EH (cell line): ENCODE results near the gene UNC13C.
"Not testable (repeated sequence)": the region's sequence is repeated elsewhere in the genome, so short reads cannot be mapped to it uniquely, and the experiment has no call there.

ENCODE experiments used
- DNase-seq: peaks from one replicate; pipeline ENCODE4 v3.0.0-alpha.2; 2015; ENCODE audit warnings: low read depth

The UNC13C gene

GRCh38 chr15:54307252-54307902 is 329.1 kb downstream of the UNC13C start:
- DNase-seq = no peak

DNA sequence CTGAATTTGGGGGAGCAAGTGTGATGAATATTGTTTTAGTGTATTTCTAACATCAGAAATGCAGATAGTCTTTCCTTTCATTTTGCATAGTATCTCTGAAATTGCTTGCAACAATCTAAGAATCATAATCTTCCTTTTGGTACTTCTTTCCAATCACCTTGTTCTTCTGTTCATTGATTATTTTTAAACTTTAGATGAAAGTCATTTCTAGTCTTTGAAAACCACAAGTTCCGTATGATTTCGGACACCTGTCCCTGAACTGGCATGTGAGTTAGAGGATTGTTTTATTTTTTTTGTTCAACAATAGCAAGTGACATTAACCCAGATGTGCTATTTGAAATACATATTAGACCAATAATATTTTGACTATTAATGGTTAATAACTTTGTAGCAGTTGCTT is 329.7 kb downstream of the UNC13C start:
- DNase-seq = no peak

DNA sequence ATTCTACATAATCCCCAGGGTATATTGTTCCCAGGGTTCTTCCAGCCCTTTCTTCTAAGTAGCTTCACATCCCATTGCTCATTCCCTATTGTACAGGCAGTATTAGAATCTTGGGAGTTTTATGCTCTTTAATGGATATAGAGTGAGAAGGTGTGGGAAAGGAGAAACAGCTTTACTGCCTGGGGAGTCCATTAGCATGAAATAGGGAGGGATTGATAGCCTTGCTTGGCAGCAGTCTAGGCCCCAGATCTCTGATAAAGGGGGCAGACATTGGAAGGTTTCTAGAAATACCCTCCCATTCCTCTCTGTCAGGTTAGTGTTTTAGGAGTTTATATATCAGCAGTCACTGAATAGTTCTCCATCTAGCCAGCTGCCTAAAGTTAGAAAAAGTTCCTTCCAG is 334.3 kb downstream of the UNC13C start:
- DNase-seq = no peak

DNA sequence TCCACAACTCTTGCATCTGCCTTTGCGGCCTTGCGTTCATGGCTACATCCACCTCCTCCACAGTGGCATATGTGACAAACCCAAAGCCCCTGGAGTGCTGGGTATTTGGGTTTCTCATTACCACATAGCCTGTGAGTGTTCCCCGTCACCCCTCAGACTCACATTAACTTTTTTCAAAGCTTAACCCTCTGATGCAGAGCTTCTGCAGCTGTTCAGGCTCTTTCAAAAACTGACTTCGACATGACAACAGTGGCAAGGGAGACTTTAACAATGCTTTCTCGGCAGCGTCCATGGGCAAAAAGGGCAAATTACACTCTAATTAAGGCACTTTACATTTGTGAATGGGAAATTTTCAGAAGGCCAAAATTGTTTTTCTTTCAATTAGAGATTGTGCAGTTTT is 343.2 kb downstream of the UNC13C start:
- no peak for DNase-seq

GRCh38 chr15:54322341-54322740 is 344.1 kb downstream of the UNC13C start:
- DNase-seq = no peak

DNA sequence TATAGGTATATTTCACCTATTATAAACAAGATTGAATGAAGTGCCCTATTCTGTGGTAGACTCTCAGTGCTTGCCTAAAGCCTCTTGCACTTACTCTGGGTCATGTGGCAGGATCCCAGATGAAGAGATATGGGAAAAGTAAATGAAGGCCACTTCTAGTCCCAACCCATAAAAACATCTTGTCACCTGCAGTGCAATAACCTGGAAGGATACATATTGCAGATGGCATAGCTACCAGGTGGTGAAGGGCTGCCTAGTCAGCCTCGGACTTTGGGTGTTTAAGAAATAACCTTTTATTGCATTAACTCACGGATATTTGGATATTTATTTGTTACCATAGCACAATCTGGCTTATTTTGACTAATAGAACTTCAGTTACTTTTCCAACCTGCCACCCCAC is 367.1 kb downstream of the UNC13C start:
- DNase-seq = no peak

- no peak for DNase-seq
These were observed 367.6 kb downstream of the UNC13C start for GRCh38 chr15:54345827-54346226.

DNA sequence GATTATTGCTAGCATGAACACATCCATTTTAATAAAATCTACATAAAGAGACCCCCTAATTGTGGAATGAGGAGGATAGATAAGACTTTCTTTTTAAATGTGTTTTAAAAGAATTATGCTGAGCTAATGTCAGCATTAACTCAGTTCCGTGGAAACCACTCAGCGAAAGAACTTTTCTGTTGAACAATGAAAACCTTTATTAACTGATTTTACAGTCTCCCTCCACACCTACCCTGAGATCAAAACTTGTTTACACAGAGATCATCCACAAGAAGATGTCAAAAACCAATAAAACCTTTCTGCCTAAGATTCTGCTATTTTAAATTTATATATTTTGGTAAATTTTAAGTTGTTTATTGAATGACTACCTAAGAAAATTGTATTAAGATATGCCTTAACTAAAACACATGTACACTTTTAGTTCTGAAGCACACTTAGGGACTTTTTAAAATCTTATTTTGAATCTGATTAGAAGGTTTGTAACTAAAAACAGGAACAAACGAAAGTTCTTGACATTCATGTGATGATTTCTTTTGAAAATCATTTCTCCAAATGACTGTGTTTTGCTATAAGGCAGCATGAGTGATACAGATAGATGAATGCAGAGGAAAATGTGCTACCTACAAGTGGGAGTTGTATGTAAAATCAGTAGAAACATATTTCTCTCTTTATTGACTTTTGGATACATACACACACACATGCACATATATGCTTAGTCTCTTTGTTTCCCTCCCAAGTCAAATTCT is 369.0 kb downstream of the UNC13C start:
- DNase-seq = no peak

DNA sequence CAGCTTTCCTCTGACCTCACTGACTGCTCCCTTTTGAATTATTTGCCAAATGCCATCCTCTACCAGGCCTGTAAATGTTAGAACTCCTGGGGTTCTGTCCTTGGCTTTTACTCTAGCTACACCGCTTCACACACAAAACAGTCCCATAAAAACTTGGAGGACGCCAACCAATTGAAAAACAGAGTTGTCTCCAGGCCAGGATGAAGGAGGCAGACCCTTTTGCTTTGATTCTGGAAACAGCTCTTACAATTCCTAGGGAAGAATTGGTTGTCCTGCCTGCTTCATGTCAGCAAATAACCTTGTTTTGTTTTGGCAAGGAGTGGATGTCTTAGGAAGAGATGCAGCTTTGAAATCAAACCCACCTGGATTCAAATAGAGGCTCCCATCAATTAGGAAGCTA is 375.5 kb downstream of the UNC13C start:
- no peak for DNase-seq

- DNase-seq = no peak
These were observed 376.1 kb downstream of the UNC13C start for GRCh38 chr15:54354341-54354740.

DNA sequence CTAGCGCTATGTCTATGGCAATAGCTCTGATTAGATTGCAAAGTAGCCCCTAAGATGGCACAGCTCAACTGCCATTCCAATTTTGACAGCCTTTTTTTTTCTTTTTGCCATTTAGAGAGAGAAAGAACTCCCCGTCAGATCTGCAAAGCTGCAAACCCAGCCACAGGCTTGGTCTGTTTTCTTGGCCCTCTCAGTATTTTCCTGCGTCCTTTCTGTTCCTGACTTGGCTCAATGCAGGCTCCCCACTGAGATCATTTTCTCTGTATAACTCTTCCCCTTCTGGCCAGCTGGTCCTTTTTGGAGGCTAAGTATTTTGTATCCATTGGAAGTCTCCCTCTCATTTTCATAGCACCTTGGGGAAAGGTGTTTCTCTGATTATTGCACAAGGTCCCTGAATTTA is 386.7 kb downstream of the UNC13C start:
- DNase-seq = no peak

GRCh38 chr15:54373332-54373731 is 395.1 kb downstream of the UNC13C start:
- DNase-seq = no peak

DNA sequence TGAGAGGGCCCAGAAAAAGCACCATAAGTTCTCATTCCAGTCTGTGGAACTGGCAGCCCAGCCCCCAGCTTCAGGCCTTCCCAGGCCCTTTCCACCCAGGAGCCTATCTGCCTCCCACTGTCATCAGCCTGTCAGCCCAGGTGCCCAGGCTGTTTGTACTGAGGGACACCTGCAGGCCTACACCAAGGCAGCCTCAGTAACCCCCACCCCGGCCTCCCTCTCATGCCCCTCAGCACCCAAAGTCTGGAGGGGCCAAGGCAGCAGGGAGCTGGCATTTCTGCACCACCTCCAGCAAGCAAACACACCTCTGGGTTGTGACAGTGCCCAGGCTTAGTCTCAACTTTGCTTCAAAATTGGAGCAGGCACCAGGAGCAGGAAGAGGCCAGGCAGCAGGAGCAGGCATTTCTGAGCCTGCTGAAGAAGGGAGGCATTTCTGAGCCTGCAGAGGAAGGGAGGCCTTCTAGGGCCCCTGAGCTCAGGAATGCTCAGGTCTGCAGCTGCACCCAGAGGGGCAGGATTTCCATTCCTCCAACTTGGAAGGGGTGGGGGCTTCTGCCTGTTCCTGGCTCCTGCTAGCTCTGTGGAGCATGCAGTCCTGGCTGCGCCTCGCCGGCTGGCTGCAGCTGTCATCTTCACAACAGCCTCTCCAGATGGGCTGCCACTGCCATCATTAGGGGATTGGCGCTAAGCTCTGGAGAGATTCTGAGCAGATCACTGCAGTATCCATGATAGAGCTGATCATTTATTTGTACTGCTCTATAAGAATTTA is 396.1 kb downstream of the UNC13C start:
- DNase-seq = no peak

DNA sequence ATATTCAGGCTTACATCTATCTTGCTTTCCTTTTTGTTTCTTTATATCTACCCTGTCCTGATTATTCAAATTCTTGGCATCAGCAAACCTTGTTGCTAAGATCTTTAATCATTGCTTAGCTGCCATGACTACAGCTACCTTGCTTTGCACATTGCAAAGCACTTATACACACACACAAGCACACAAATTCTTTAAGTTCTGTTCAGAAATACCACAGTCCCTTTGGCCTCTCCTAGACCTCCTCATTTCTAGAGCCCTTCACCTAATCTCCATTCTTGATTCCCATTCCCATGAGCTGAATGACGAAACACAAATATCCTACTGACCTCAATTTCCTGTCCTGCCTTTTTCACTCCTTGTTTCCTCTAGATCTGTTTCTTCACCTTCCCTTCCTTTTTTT is 409.6 kb downstream of the UNC13C start:
- no peak for DNase-seq

DNA sequence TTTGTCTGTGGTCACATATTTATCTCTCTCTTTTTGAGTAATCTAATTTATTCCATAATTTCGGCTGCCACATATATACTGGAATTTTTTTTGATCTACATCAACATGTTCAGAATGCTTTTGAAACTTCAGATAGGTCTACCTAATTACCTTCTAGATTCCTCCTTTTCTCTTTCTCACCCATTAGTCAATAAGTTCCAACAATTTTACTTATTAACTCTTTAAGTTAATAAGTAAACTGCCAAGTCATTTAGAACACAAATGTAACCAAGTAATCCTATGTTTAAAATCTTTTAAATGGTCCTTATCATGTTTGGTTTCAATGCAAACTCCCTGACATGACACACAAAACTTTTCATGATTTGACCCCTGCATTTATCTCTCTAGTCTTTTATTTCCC is 410.5 kb downstream of the UNC13C start:
- no peak for DNase-seq

DNA sequence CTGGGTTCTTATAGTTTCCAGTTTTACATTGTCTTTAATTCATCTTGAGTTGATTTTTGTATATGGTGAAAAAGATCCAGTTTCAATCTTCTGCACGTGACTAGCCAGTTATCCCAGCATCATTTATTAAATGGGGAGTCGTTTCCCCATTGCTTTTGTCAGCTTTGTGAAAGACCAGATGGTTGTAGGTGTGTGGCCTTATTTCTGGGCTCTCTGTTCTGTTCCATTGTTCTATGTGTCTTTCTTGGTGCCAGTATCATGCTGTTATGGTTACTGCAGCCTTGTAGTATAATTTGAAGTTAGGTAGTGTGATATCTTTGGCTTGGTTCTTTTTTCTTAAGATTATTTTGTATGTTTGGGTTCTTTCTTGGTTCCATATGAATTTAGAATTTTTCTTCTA is 432.2 kb downstream of the UNC13C start:
- no peak for DNase-seq

DNA sequence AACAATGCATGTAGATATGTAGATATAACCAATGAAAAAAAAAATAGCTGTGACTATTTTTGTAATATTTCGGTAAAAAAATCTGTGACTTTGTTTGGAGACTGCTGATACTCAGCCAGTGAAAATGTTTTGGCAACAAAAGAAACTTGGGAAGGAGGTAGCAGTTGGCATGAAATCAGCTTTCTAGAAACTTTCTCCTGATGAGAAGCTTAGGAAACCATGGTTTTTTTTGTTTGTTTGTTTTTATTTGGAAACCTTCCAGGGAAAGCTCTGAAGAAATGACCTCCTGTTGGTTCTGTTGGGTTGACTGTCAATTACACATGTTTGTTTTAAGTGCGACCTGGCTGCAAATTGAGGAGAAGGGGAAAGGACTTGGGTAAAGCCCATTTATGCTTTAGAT is 445.9 kb downstream of the UNC13C start:
- DNase-seq = no peak

DNA sequence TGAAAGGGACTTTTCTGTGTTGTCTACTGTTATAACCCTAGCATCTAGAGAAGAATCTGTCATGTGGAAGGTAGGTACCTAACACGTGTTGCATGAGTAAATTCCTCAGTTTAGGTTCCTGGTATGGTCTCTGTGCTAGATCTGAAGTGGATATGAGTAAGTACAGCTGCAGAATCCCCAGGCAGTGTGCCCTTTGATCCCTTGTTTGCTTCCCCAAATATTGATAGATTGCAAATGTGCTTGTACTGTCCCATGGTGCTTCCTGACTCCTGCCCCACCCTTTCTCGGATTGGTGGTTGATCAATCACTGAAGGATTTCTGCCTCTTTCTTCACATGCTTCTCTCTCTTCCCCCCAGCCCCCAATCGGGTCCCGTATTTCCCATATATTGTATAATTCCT is 450.4 kb downstream of the UNC13C start:
- DNase-seq = no peak

GRCh38 chr15:54450288-54450687 is 472.0 kb downstream of the UNC13C start:
- DNase-seq = not testable (repeated sequence)

- DNase-seq = no peak
These were observed 478.2 kb downstream of the UNC13C start for GRCh38 chr15:54456413-54456812.

GRCh38 chr15:54462511-54462913 is 484.3 kb downstream of the UNC13C start:
- DNase-seq = no peak

- DNase-seq = no peak
These were observed 503.6 kb downstream of the UNC13C start for GRCh38 chr15:54481819-54482218.

GRCh38 chr15:54482251-54482650 is 504.0 kb downstream of the UNC13C start:
- no peak for DNase-seq
